ENCODE measurements around the gene MLF1. TPM values are rescaled to one million over a fixed set of nuclear protein-coding genes. Genes with fewer than 3 reads are reported as not detected.
A peak's percentile ranks its signal among the peaks of the same experiment; 100 is the strongest.
"Not testable (repeated sequence)": the region's sequence is repeated elsewhere in the genome, so short reads cannot be mapped to it uniquely, and the experiment has no call there.

Gene MLF1
- total RNA-seq (2014; rRNA removed; shearing (Covaris generic)): 6.0 and 8.9 TPM in 2 replicates

- DNase-seq (ENCODE audit: low spot score): peak; percentile 94
These were observed at the start of gene MLF1 for GRCh38 chr3:158570999-158571702. Gene MLF1 (plus strand): TSS chr3:158571194. CDS start chr3:158571301, 107 bp downstream.

GRCh38 chr3:158522221-158523136 lies 48.5 kb upstream of the MLF1 start:
- DNase-seq (ENCODE audit: low spot score): no peak

- DNase-seq (ENCODE audit: low spot score): no peak
These were observed 42.8 kb upstream of the MLF1 start for GRCh38 chr3:158528076-158528674.

- DNase-seq (ENCODE audit: low spot score): peak; percentile 6
These were observed 39.7 kb upstream of the MLF1 start for GRCh38 chr3:158531334-158531733.

GRCh38 chr3:158532099-158532734 lies 38.8 kb upstream of the MLF1 start:
- peak; percentile 72 for DNase-seq (ENCODE audit: low spot score)

GRCh38 chr3:158535918-158536317 lies 35.1 kb upstream of the MLF1 start:
- DNase-seq (ENCODE audit: low spot score): no peak

- peak; percentile 77 for DNase-seq (ENCODE audit: low spot score)
These were observed 31.5 kb upstream of the MLF1 start for GRCh38 chr3:158539414-158540014.

- no peak for DNase-seq (ENCODE audit: low spot score)
These were observed 30.9 kb upstream of the MLF1 start for GRCh38 chr3:158540066-158540465.

- no peak for DNase-seq (ENCODE audit: low spot score)
These were observed 22.3 kb upstream of the MLF1 start for GRCh38 chr3:158548691-158549090.

- DNase-seq (ENCODE audit: low spot score): not testable (repeated sequence)
These were observed 21.1 kb upstream of the MLF1 start for GRCh38 chr3:158549938-158550337.

- no peak for DNase-seq (ENCODE audit: low spot score)
These were observed 18.9 kb upstream of the MLF1 start for GRCh38 chr3:158552124-158552523.

- no peak for DNase-seq (ENCODE audit: low spot score)
These were observed 11.5 kb upstream of the MLF1 start for GRCh38 chr3:158559504-158559903.

- no peak for DNase-seq (ENCODE audit: low spot score)
These were observed 10.0 kb upstream of the MLF1 start for GRCh38 chr3:158560979-158561378.

- DNase-seq (ENCODE audit: low spot score): no peak
These were observed 8.3 kb upstream of the MLF1 start for GRCh38 chr3:158562674-158563073.

GRCh38 chr3:158563076-158563475 lies 7.9 kb upstream of the MLF1 start:
- DNase-seq (ENCODE audit: low spot score): no peak

GRCh38 chr3:158565076-158565475 lies 5.9 kb upstream of the MLF1 start:
- no peak for DNase-seq (ENCODE audit: low spot score)

GRCh38 chr3:158568784-158569183 lies 2.2 kb upstream of the MLF1 start:
- DNase-seq (ENCODE audit: low spot score): no peak

- DNase-seq (ENCODE audit: low spot score): no peak
These were observed 1.2 kb upstream of the MLF1 start for GRCh38 chr3:158569794-158570193.

- no peak for DNase-seq (ENCODE audit: low spot score)
These were observed 1.2 kb downstream of the MLF1 start for GRCh38 chr3:158571969-158572765.

- no peak for DNase-seq (ENCODE audit: low spot score)
These were observed 1.7 kb downstream of the MLF1 start for GRCh38 chr3:158572766-158573060.

GRCh38 chr3:158573714-158574113 lies 2.7 kb downstream of the MLF1 start:
- no peak for DNase-seq (ENCODE audit: low spot score)
